ENCODE measurements around the gene ACTN1. TPM values are rescaled to one million over a fixed set of nuclear protein-coding genes. Genes with fewer than 3 reads are reported as not detected.

The ACTN1 gene
- total RNA-seq, 2 donors from 2014 or later, result 106 to 185 TPM

- no peaks in the 10 kb centered on the region for H3K27me3 ChIP-seq
- DNase-seq, result no peak
- TF ChIP-seq CTCF (IDR thresholded peaks at IDR 0.05), result no peak
- no peak overlapping the region for H3K9ac ChIP-seq (ENCODE audit: low read depth in 2 of 2, low read length in 2 of 2)
- H3K36me3 ChIP-seq, result no peaks in the 10 kb centered on the region
- intact Hi-C loops (cut with DNase I), result no loop called here
- H3K27ac ChIP-seq, result no peak overlapping the region
- no peak overlapping the region for H3K4me3 ChIP-seq
- no peaks in the 10 kb centered on the region for H3K9me3 ChIP-seq
- peaks cover 14% of the 10 kb centered on the region for H3K4me1 ChIP-seq
These were observed 46.4 kb downstream of the ACTN1 start for GRCh38 chr14:68932686-68933085.

GRCh38 chr14:68932231-68932630, 46.9 kb downstream of the ACTN1 start:
- peaks cover 9% of the 10 kb centered on the region for H3K4me1 ChIP-seq

GRCh38 chr14:68931474-68932051, 47.5 kb downstream of the ACTN1 start:
- Histone ChIP-seq H3K9ac (ENCODE audit: low read depth in 2 of 2, low read length in 2 of 2) (no peak overlapping the region), H3K27me3 (no peaks in the 10 kb centered on the region), H3K9me3 (no peaks in the 10 kb centered on the region), H3K27ac (no peak overlapping the region), H3K4me3 (no peak overlapping the region), H3K4me1 (peaks cover 8% of the 10 kb centered on the region), H3K36me3 (no peaks in the 10 kb centered on the region)
- DNase-seq, result no peak
- no peak for TF ChIP-seq CTCF (IDR thresholded peaks at IDR 0.05)
- intact Hi-C loops (cut with DNase I), result no loop called here

More at GRCh38 chr14:68932231-68932630, 46.9 kb downstream of the ACTN1 start:
- DNase-seq, result no peak
- no peak for TF ChIP-seq CTCF (IDR thresholded peaks at IDR 0.05)
- intact Hi-C loops (cut with DNase I), result no loop called here
- Histone ChIP-seq H3K27ac (no peak overlapping the region), H3K9ac (ENCODE audit: low read depth in 2 of 2, low read length in 2 of 2) (no peak overlapping the region), H3K36me3 (no peaks in the 10 kb centered on the region), H3K4me3 (no peak overlapping the region), H3K9me3 (no peaks in the 10 kb centered on the region), H3K27me3 (no peaks in the 10 kb centered on the region)

- no peak for TF ChIP-seq CTCF (IDR thresholded peaks at IDR 0.05)
- DNase-seq, result no peak
- Histone ChIP-seq H3K9ac (ENCODE audit: low read depth in 2 of 2, low read length in 2 of 2) (no peak overlapping the region), H3K27ac (no peak overlapping the region), H3K27me3 (no peaks in the 10 kb centered on the region), H3K4me1 (peaks cover 8% of the 10 kb centered on the region), H3K36me3 (no peaks in the 10 kb centered on the region), H3K9me3 (no peaks in the 10 kb centered on the region), H3K4me3 (no peak overlapping the region)
- intact Hi-C loops (cut with DNase I), result no loop called here
These were observed 48.0 kb downstream of the ACTN1 start for GRCh38 chr14:68931063-68931462.

- Histone ChIP-seq H3K36me3 (no peaks in the 10 kb centered on the region), H3K4me3 (no peak overlapping the region), H3K9me3 (no peaks in the 10 kb centered on the region), H3K9ac (ENCODE audit: low read depth in 2 of 2, low read length in 2 of 2) (no peak overlapping the region), H3K27me3 (no peaks in the 10 kb centered on the region), H3K4me1 (peaks cover 8% of the 10 kb centered on the region), H3K27ac (no peak overlapping the region)
- DNase-seq, result no peak
- no peak for TF ChIP-seq CTCF (IDR thresholded peaks at IDR 0.05)
- intact Hi-C loops (cut with DNase I), result no loop called here
These were observed 49.3 kb downstream of the ACTN1 start for GRCh38 chr14:68929623-68930307.
